ENCODE results near the gene EDA2R. TPM values are rescaled to one million over a fixed set of nuclear protein-coding genes. Genes with fewer than 3 reads are reported as not detected.

Gene EDA2R
- total and polyA plus RNA-seq, 9 of the 15 experiments (the other 6 are each of a cell fraction or from before 2014, with no cell fraction given), result 0.03 to 0.08 (median 0.05) TPM; not detected in 5

GRCh38 chrX:66632981-66633380 is 5.9 kb downstream of the EDA2R start:
- Histone ChIP-seq H3K79me2 (ENCODE audit: control insufficient read depth, insufficient read depth, low read length) (no peaks in the 10 kb centered on the region), H3K4me2 (ENCODE audit: insufficient read depth, low read length) (no peak overlapping the region), H3K4me1 (replicated peaks in 1 of 2; ENCODE audit: control insufficient read depth in 2 of 2, insufficient read depth in 2 of 2, low read length in 2 of 2) (no peaks in the 10 kb centered on the region), H3K27me3 (ENCODE audit: control insufficient read depth in 2 of 2, insufficient read depth in 2 of 2, low read length in 2 of 2) (no peaks in the 10 kb centered on the region), H3K9me3 (replicated peaks; ENCODE audit: control insufficient read depth, insufficient read depth, low read depth, low read length) (no peaks in the 10 kb centered on the region), H3K4me3 (no peak overlapping the region), H3K9me1 (ENCODE audit: control insufficient read depth, insufficient read depth, low read length) (no peaks in the 10 kb centered on the region), H3K27ac (ENCODE audit: extremely low read depth, low read depth, low read length) (no peak overlapping the region), H4K20me1 (replicated peaks; ENCODE audit: control insufficient read depth, insufficient read depth, low read length) (no peaks in the 10 kb centered on the region), H3K9ac (ENCODE audit: insufficient read depth in 1 of 2, low read depth in 2 of 2, low read length in 2 of 2) (no peak overlapping the region), H3K36me3 (ENCODE audit: control insufficient read depth, insufficient read depth, low read length) (no peaks in the 10 kb centered on the region), H2AFZ (ENCODE audit: low read depth, low read length) (no peak overlapping the region)
- ChIA-PET CTCF (ENCODE audit: low intra/inter-chr PET ratio) (no interaction called here), POLR2A (no interaction called here)
- in situ Hi-C loops (cut with MboI) (no loop called here), intact Hi-C loops (cut with micrococcal nuclease) (no loop called here)
- TF ChIP-seq C11orf30 (IDR thresholded peaks at IDR 0.05; ENCODE audit: low read depth), result no peak
- TF ChIP-seq NELFE (IDR thresholded peaks at IDR 0.05; ENCODE audit: insufficient read depth, insufficient read length), result no peak
- no peak for TF ChIP-seq NR2C1 (IDR thresholded peaks at IDR 0.05)
- TF ChIP-seq NR2C1 (tag; IDR thresholded peaks at IDR 0.05), result no peak
- TF ChIP-seq ZNF436 (CRISPR knock-in tag; IDR thresholded peaks at IDR 0.05), result no peak
- no peak for TF ChIP-seq AFF1 (IDR thresholded peaks at IDR 0.05; ENCODE audit: low read depth in 1 of 2, partially characterized antibody in 2 of 2)
- 0% methylated on average over 4 of the region's 4 CpGs for whole genome bisulfite sequencing (ENCODE audit: insufficient coverage, low coverage, missing lambda C conversion rate)
- no peak for ATAC-seq
- DNase-seq (ENCODE audit: extremely low read depth in 1 of 4, low spot score in 3 of 4), result no peak
- no TSS peak for BruUV-seq (replicated peaks)
- no peak for FAIRE-seq
